HFFc6 (cell line): ENCODE data around the gene RNF5. TPM values are rescaled to one million over a fixed set of nuclear protein-coding genes. Genes with fewer than 3 reads are reported as not detected.
"Not testable (repeated sequence)": the region's sequence is repeated elsewhere in the genome, so short reads cannot be mapped to it uniquely, and the experiment has no call there.

Experiments used
- DNase-seq: peaks from one replicate; pipeline ENCODE4 v3.0.0-alpha.2; 2018
- H3K27ac Mint-ChIP-seq: 2 replicates; pipeline ENCODE4 v1.8.0; 2020; ENCODE audit warnings: mild to moderate bottlenecking, mixed read lengths
- H3K27me3 Mint-ChIP-seq: 2 replicates; pipeline ENCODE4 v1.8.0; 2021; ENCODE audit warnings: mild to moderate bottlenecking, moderate library complexity, mixed read lengths; ENCODE audit not compliant: insufficient read depth
- H3K36me3 Mint-ChIP-seq: 2 replicates; pipeline ENCODE4 v1.8.0; 2021; ENCODE audit warnings: low read depth, mixed read lengths
- H3K4me1 Mint-ChIP-seq: 2 replicates; pipeline ENCODE4 v1.8.0; 2020; ENCODE audit warnings: low read depth, mixed read lengths
- H3K4me3 Mint-ChIP-seq: 2 replicates; pipeline ENCODE4 v1.8.0; 2020; ENCODE audit warnings: mild to moderate bottlenecking, moderate library complexity, mixed read lengths
- H3K9me3 Mint-ChIP-seq: 2 replicates; pipeline ENCODE4 v1.8.0; 2020; ENCODE audit warnings: mild to moderate bottlenecking, mixed read lengths
- CTCF ChIP-seq: fragments of 200-600 bp; sonication (generic); IDR thresholded peaks from 2 replicates; pipeline ENCODE4 v1.5.0; 2021; ENCODE audit warnings: antibody characterized with exemption, mild to moderate bottlenecking
- total RNA-seq, 6 experiments: library from RNA; stranded (reverse); fragmentation: NEBNext Ultra II Directional; extraction: Animal tissue kit (Norgen Biotek cat#: 25700); gene quantifications; 2 replicates in 1 of 6; 3 replicates in 5 of 6; pipeline ENCODE4 v1.2.3, GENCODE V29; 2021

The RNF5 gene
- total RNA-seq, 6 experiments from 2014 or later = 30.0 to 37.4 (median 34.7) TPM

- Mint-ChIP-seq H3K4me3 (no peak overlapping the region), H3K36me3 (no peaks in the 10 kb centered on the region; the same call in 1 of the 2 replicates), H3K27ac (no peak overlapping the region), H3K4me1 (no peaks in the 10 kb centered on the region), H3K27me3 (peaks cover 19% of the 10 kb centered on the region), H3K9me3 (peaks cover 5% of the 10 kb centered on the region)
- no peak for TF ChIP-seq CTCF
- no peak for DNase-seq
These were observed 32.0 kb downstream of the RNF5 start for GRCh38 chr6:32210191-32210601.

- not testable (repeated sequence) for H3K27ac Mint-ChIP-seq, DNase-seq
- H3K27me3 Mint-ChIP-seq = peaks cover 28% of the 10 kb centered on the region
These were observed 33.2 kb downstream of the RNF5 start for GRCh38 chr6:32211432-32211831.

GRCh38 chr6:32212076-32212760 lies 34.0 kb downstream of the RNF5 start:
- DNase-seq = no peak
- H3K27ac Mint-ChIP-seq = no peak overlapping the region
- H3K27me3 Mint-ChIP-seq = peaks cover 34% of the 10 kb centered on the region
- H3K36me3 Mint-ChIP-seq = no peaks in the 10 kb centered on the region
- no peak for TF ChIP-seq CTCF
- no peaks in the 10 kb centered on the region for H3K4me1 Mint-ChIP-seq
- no peak overlapping the region for H3K4me3 Mint-ChIP-seq
- no peaks in the 10 kb centered on the region for H3K9me3 Mint-ChIP-seq

More at GRCh38 chr6:32211432-32211831, 33.2 kb downstream of the RNF5 start:
- H3K4me3 Mint-ChIP-seq, H3K36me3 Mint-ChIP-seq, H3K4me1 Mint-ChIP-seq, H3K9me3 Mint-ChIP-seq: not testable (repeated sequence)

GRCh38 chr6:32213649-32214048 lies 35.4 kb downstream of the RNF5 start:
- no peak for TF ChIP-seq CTCF
- H3K27me3 Mint-ChIP-seq = peaks cover 44% of the 10 kb centered on the region
- no peak for DNase-seq
- no peaks in the 10 kb centered on the region for H3K4me1 Mint-ChIP-seq
- H3K27ac Mint-ChIP-seq = no peak overlapping the region
- no peak overlapping the region for H3K4me3 Mint-ChIP-seq
- H3K36me3 Mint-ChIP-seq = no peaks in the 10 kb centered on the region
- no peaks in the 10 kb centered on the region for H3K9me3 Mint-ChIP-seq

- Mint-ChIP-seq H3K4me3 (no peak overlapping the region), H3K27me3 (peaks cover 44% of the 10 kb centered on the region)
These were observed 35.9 kb downstream of the RNF5 start for GRCh38 chr6:32214126-32214525.

More at GRCh38 chr6:32214126-32214525, 35.9 kb downstream of the RNF5 start:
- Mint-ChIP-seq H3K9me3 (no peaks in the 10 kb centered on the region), H3K4me1 (no peaks in the 10 kb centered on the region), H3K27ac (no peak overlapping the region), H3K36me3 (no peaks in the 10 kb centered on the region)
- DNase-seq = no peak
- TF ChIP-seq CTCF = no peak
